ENCODE results near the gene NAA10. TPM values are rescaled to one million over a fixed set of nuclear protein-coding genes. Genes with fewer than 3 reads are reported as not detected.
A peak's percentile ranks its signal among the peaks of the same experiment; 100 is the strongest.

NAA10 gene
- total RNA-seq, 4 donors from 2014 or later, result 58.7 to 89.3 (median 69.7) TPM

DNA sequence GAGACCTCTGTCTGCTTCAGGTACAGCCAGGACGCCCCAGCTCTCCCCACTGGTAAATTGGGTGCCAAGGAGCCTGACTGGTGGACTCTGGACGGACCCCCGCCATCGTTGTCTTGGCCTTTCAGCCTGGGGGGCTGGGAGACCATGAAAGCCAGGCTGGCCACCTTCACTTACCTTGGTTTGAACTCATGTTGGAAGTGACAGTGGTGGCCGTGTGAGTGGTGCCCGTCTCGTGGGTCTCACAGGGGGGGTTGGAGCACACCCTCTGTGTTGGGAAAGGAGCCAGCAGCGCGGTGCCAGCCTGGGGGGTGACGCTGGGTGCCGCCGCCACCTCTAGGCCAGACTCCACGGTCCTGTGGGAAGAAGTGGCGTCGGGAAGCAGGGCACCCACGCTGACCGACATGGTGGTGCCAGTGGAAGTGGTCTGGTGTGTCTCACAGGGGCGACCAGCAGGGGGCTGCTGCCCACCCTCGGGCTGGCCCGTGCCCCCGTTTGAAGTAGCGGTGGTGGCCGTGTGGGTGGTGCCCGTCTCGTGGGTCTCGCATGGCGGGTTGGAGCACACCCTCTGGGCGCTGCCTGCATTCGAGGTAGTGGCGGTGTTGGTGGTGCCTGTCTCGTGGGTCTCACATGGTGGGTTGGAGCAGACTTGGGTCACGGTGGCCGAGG lies 19.2 kb upstream of the NAA10 start:
- Histone ChIP-seq H3K9me3 (no peaks in the 10 kb centered on the region), H3K36me3 (peaks cover 74 to 90% of the 10 kb centered on the region in 2 donors), H3K27ac (no peak overlapping the region), H3K4me3 (replicated peaks in 1 of 3) (no peak overlapping the region), H3K4me1 (no peaks in the 10 kb centered on the region), H3K27me3 (no peaks in the 10 kb centered on the region)
- WGBS, 2 donors, result 85% methylated on average over 11 of the region's 33 CpGs; no CpG with 5 or more reads in 1 of the 2 donors
- no peak for DNase-seq
- intact Hi-C loops (cut with DNase I), result loop anchor here (5.0 to 10.0 kb wide), 2 partner anchors 187 to 419 kb away; no protein-coding TSS in a partner anchor
- TF ChIP-seq, protein P1, sequence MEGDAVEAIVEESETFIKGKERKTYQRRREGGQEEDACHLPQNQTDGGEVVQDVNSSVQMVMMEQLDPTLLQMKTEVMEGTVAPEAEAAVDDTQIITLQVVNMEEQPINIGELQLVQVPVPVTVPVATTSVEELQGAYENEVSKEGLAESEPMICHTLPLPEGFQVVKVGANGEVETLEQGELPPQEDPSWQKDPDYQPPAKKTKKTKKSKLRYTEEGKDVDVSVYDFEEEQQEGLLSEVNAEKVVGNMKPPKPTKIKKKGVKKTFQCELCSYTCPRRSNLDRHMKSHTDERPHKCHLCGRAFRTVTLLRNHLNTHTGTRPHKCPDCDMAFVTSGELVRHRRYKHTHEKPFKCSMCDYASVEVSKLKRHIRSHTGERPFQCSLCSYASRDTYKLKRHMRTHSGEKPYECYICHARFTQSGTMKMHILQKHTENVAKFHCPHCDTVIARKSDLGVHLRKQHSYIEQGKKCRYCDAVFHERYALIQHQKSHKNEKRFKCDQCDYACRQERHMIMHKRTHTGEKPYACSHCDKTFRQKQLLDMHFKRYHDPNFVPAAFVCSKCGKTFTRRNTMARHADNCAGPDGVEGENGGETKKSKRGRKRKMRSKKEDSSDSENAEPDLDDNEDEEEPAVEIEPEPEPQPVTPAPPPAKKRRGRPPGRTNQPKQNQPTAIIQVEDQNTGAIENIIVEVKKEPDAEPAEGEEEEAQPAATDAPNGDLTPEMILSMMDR (IDR thresholded peaks at IDR 0.05), result no peak
- TF ChIP-seq POLR2A (IDR thresholded peaks at IDR 0.05), result no peak

DNA sequence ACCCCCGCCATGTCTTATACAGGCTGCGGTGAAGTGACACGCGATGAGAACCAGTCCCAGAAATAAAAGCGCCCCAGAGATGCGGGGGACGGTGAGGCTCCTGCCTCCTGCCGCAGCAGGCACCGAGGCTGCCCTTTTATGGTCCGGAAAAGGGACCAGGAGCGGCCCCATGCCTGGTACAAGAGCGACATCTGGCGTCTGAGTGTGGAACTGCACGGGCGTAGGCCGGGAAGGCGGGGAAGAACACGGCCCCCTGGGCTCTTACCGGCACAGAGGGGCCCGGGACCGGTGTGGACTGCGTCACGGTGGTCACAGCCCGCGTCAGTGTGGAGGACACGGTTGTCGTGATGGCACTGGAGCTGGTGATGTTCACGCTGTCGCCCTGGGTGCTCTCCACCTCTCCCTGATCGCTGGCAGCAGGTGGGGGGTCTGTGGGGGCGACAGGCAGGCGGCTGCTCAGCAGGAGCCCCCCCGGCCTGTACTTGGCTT lies 18.5 kb upstream of the NAA10 start:
- Histone ChIP-seq H3K27ac (no peak overlapping the region), H3K36me3 (peaks cover 68 to 83% of the 10 kb centered on the region in 2 donors), H3K4me3 (replicated peaks in 1 of 3) (no peak overlapping the region), H3K27me3 (no peaks in the 10 kb centered on the region), H3K4me1 (no peaks in the 10 kb centered on the region), H3K9me3 (no peaks in the 10 kb centered on the region)
- DNase-seq, result peak; percentile 39 to 50
- intact Hi-C loops (cut with DNase I), result loop anchor here (5.0 to 10.0 kb wide), 2 partner anchors 186 to 419 kb away; no protein-coding TSS in a partner anchor
- 42% methylated on average over 7 of the region's 33 CpGs; no CpG with 5 or more reads in 1 of the 2 donors for WGBS, 2 donors
- TF ChIP-seq POLR2A (IDR thresholded peaks at IDR 0.05), result no peak
- TF ChIP-seq, protein P1 (IDR thresholded peaks at IDR 0.05), result peak; percentile 77 to 99 (median 87)

DNA sequence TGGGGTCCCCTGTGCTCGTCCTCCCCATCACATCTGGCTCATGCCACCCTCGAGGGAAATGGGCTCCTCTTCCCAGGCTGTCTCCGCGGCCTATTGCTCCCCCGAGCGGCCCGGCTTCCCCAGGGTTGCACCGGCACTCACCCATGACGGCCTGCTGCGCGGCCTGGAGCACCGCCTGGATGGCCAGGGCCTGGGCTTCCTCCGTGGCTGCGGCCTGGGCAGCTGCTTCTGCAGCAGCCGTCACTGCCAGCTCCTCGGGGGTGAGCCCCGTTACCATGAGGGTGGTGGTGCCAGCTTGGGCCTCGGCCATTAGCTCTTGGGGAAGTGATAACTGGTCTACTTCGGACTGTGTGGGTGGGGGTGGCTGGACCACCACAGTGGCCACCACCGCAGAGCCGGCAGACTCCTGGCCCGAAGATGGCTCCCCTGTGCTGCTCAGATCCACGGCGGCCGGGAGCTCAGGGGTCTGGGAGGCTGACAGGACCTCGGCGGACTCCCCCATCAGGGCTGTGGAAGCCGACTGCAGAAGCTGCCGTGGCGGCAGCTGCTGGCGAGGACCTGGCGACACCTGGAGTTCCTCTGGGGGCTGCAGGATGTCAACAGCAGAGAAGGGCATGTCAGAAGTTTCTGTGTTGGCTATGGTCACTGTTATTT lies 17.7 kb upstream of the NAA10 start:
- TF ChIP-seq, protein P1 (IDR thresholded peaks at IDR 0.05), result no peak
- TF ChIP-seq POLR2A (IDR thresholded peaks at IDR 0.05), result no peak
- H3K9me3 ChIP-seq, result no peaks in the 10 kb centered on the region
- no peaks in the 10 kb centered on the region for H3K4me1 ChIP-seq
- no CpG with 5 or more reads among the region's 32 CpGs for WGBS, 2 donors
- H3K27me3 ChIP-seq, result no peaks in the 10 kb centered on the region
- H3K27ac ChIP-seq, result no peak overlapping the region
- intact Hi-C loops (cut with DNase I), result loop anchor here (5.0 to 10.0 kb wide), 2 partner anchors 185 to 418 kb away; no protein-coding TSS in a partner anchor
- no peak overlapping the region for H3K4me3 ChIP-seq (replicated peaks in 1 of 3)
- peaks cover 59 to 76% of the 10 kb centered on the region in 2 donors for H3K36me3 ChIP-seq
- no peak for DNase-seq

DNA sequence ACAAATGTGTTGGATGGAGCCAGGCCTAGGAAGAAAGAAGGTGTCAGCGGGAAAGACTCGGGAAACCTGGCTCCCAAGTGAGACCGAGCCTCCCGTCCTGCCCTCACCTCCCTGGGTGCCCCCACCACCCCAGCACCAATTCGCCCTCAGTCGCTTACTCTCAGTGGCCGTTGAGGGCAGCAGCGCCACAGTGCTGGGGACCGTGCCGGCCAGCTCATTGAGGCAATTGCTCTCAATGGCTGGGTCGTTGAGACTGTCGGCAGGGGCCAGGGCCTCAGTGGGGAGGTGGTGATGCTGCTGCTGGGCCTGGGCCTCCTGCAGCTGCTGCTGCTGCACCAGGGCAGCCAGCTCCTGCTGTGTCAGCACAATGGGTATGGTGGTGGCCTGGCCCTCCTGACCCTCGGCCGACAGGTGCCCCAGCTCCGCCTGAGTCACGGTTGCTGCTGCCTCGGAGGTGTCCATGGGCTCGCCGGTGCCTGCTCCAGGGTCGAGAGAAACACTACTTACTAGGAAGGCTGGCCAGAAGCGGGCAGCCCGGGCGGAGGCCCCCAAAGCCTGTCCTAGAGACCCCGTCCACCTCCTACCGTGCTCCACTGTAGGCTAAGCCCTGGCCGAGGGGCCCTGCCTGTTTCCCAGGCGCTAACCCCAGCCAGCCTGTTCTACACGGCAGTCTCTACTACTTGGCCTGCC lies 17.0 kb upstream of the NAA10 start:
- WGBS, 2 donors, result 100% methylated on average over 2 of the region's 28 CpGs; no CpG with 5 or more reads in 1 of the 2 donors
- H3K27ac ChIP-seq, result no peak overlapping the region

More for the DNA sequence above, 17.0 kb upstream of the NAA10 start:
- intact Hi-C loops (cut with DNase I), result loop anchor here (5.0 to 10.0 kb wide), 2 partner anchors 185 to 417 kb away; no protein-coding TSS in a partner anchor
- Histone ChIP-seq H3K27me3 (no peaks in the 10 kb centered on the region), H3K4me3 (replicated peaks in 1 of 3) (no peak overlapping the region), H3K9me3 (no peaks in the 10 kb centered on the region), H3K4me1 (no peaks in the 10 kb centered on the region), H3K36me3 (peaks cover 53 to 69% of the 10 kb centered on the region in 2 donors)
- no peak for DNase-seq
- TF ChIP-seq, protein P1 (IDR thresholded peaks at IDR 0.05), result no peak
- no peak for TF ChIP-seq POLR2A (IDR thresholded peaks at IDR 0.05)

All from thyroid gland (tissue), 4 donors.